ENCODE results near the gene FBXO30. TPM values are rescaled to one million over a fixed set of nuclear protein-coding genes. Genes with fewer than 3 reads are reported as not detected.

The FBXO30 gene
- total RNA-seq, 1 donor from 2014 or later = 9.5 TPM

- no peak for TF ChIP-seq CTCF (IDR thresholded peaks at IDR 0.05; ENCODE audit: insufficient read depth, low read length, severe bottlenecking)
- DNase-seq (ENCODE audit: low read depth) = no peak
- H3K36me3 ChIP-seq (ENCODE audit: control insufficient read depth, insufficient read depth, low read length) = no peaks in the 10 kb centered on the region
- H3K4me3 ChIP-seq (ENCODE audit: low read depth, low read length) = no peak overlapping the region
- no peaks in the 10 kb centered on the region for H3K27me3 ChIP-seq (ENCODE audit: control insufficient read depth, insufficient read depth, low read length)
- FAIRE-seq = no peak
Observed at GRCh38 chr6:145789443-145789842, 25.2 kb downstream of the FBXO30 start.

GRCh38 chr6:145787688-145788087, 26.9 kb downstream of the FBXO30 start:
- Histone ChIP-seq H3K4me3 (ENCODE audit: low read depth, low read length) (no peak overlapping the region), H3K36me3 (ENCODE audit: control insufficient read depth, insufficient read depth, low read length) (no peaks in the 10 kb centered on the region), H3K27me3 (ENCODE audit: control insufficient read depth, insufficient read depth, low read length) (no peaks in the 10 kb centered on the region)
- FAIRE-seq (no peak), DNase-seq (ENCODE audit: low read depth) (no peak)
- TF ChIP-seq CTCF (IDR thresholded peaks at IDR 0.05; ENCODE audit: insufficient read depth, low read length, severe bottlenecking) = no peak

GRCh38 chr6:145784683-145785082, 29.9 kb downstream of the FBXO30 start:
- DNase-seq (ENCODE audit: low read depth) (no peak), FAIRE-seq (no peak)
- Histone ChIP-seq H3K4me3 (ENCODE audit: low read depth, low read length) (no peak overlapping the region), H3K36me3 (ENCODE audit: control insufficient read depth, insufficient read depth, low read length) (no peaks in the 10 kb centered on the region), H3K27me3 (ENCODE audit: control insufficient read depth, insufficient read depth, low read length) (no peaks in the 10 kb centered on the region)
- TF ChIP-seq CTCF (IDR thresholded peaks at IDR 0.05; ENCODE audit: insufficient read depth, low read length, severe bottlenecking) = no peak

GRCh38 chr6:145783796-145784195, 30.8 kb downstream of the FBXO30 start:
- no peak for TF ChIP-seq CTCF (IDR thresholded peaks at IDR 0.05; ENCODE audit: insufficient read depth, low read length, severe bottlenecking)
- H3K36me3 ChIP-seq (ENCODE audit: control insufficient read depth, insufficient read depth, low read length) = no peaks in the 10 kb centered on the region
- no peak for FAIRE-seq
- H3K4me3 ChIP-seq (ENCODE audit: low read depth, low read length) = no peak overlapping the region
- no peaks in the 10 kb centered on the region for H3K27me3 ChIP-seq (ENCODE audit: control insufficient read depth, insufficient read depth, low read length)
- no peak for DNase-seq (ENCODE audit: low read depth)

GRCh38 chr6:145772846-145773245, 41.7 kb downstream of the FBXO30 start:
- no peak overlapping the region for H3K4me3 ChIP-seq (ENCODE audit: low read depth, low read length)
- no peaks in the 10 kb centered on the region for H3K36me3 ChIP-seq (ENCODE audit: control insufficient read depth, insufficient read depth, low read length)
- TF ChIP-seq CTCF (IDR thresholded peaks at IDR 0.05; ENCODE audit: insufficient read depth, low read length, severe bottlenecking) = no peak
- no peak for FAIRE-seq
- no peak for DNase-seq (ENCODE audit: low read depth)
- no peaks in the 10 kb centered on the region for H3K27me3 ChIP-seq (ENCODE audit: control insufficient read depth, insufficient read depth, low read length)

GRCh38 chr6:145765449-145765848, 49.1 kb downstream of the FBXO30 start:
- FAIRE-seq (no peak), DNase-seq (ENCODE audit: low read depth) (no peak)
- no peaks in the 10 kb centered on the region for H3K36me3 ChIP-seq (ENCODE audit: control insufficient read depth, insufficient read depth, low read length)
- no peaks in the 10 kb centered on the region for H3K27me3 ChIP-seq (ENCODE audit: control insufficient read depth, insufficient read depth, low read length)
- H3K4me3 ChIP-seq (ENCODE audit: low read depth, low read length) = no peak overlapping the region
- no peak for TF ChIP-seq CTCF (IDR thresholded peaks at IDR 0.05; ENCODE audit: insufficient read depth, low read length, severe bottlenecking)
